Measurements from ENCODE around the gene CHRNB1. TPM values are rescaled to one million over a fixed set of nuclear protein-coding genes. Genes with fewer than 3 reads are reported as not detected.

Gene CHRNB1
- polyA plus RNA-seq, 1 donor (not counting 4 experiments of a cell fraction or from before 2014, with no cell fraction given) = 22.0 TPM

DNA sequence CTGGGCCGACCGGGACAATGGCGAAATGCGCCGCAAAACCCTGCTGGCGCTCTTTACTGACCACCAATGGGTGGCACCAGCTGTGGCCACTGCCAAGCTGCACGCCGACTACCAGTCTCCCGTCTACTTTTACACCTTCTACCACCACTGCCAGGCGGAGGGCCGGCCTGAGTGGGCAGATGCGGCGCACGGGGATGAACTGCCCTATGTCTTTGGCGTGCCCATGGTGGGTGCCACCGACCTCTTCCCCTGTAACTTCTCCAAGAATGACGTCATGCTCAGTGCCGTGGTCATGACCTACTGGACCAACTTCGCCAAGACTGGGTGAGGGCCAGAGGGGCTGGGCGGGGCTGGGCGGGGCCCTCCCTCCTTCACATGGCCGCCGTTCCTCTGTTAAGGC lies 29.1 kb upstream of the CHRNB1 start:
- H3K27me3 ChIP-seq (ENCODE audit: control insufficient read depth, extremely low read depth, insufficient read depth, low read length) = no peaks in the 10 kb centered on the region
- DNase-seq (ENCODE audit: low read depth, low spot score) = no peak
- FAIRE-seq = no peak
- H2AFZ ChIP-seq (ENCODE audit: control insufficient read depth, low read length) = no peak overlapping the region
- dilution Hi-C loops (cut with MboI; ENCODE audit: extremely low pct_ligation_motif_present, low sequenced_read_pairs) = no loop called here
- H3K9me1 ChIP-seq (ENCODE audit: control insufficient read depth, extremely low read depth, insufficient read depth, low read length) = no peaks in the 10 kb centered on the region
- no peak overlapping the region for H3K4me2 ChIP-seq (ENCODE audit: control insufficient read depth, extremely low read depth, insufficient read depth, low read depth, low read length)
- no peak overlapping the region for H3K27ac ChIP-seq (ENCODE audit: control insufficient read depth, insufficient read depth, low read length)
- TF ChIP-seq EZH2 (IDR thresholded peaks at IDR 0.05; ENCODE audit: low read length) (no peak), CTCF (optimal IDR thresholded peaks at IDR 0.05 in 1 of 3, IDR thresholded peaks at IDR 0.05 in 1 of 3, conservative IDR thresholded peaks at IDR 0.05 in 1 of 3; ENCODE audit: extremely low read depth in 1 of 3, insufficient read depth in 2 of 3, low read length in 3 of 3) (no peak)
- no peaks in the 10 kb centered on the region for H3K9me3 ChIP-seq (ENCODE audit: control insufficient read depth, low read depth, low read length)
- H4K20me1 ChIP-seq (ENCODE audit: control insufficient read depth, extremely low read depth, insufficient read depth, low read length) = no peaks in the 10 kb centered on the region
- peaks cover 8% of the 10 kb centered on the region for H3K4me1 ChIP-seq (ENCODE audit: control insufficient read depth, extremely low read depth, insufficient read depth, low read length)
- H3K4me3 ChIP-seq (ENCODE audit: control insufficient read depth in 2 of 3, extremely low read depth in 1 of 3, insufficient read depth in 2 of 3, low read depth in 1 of 3, low read length in 3 of 3) = no peak overlapping the region
- H3K9ac ChIP-seq (ENCODE audit: control insufficient read depth, extremely low read depth, insufficient read depth, low read length) = no peak overlapping the region
- no peaks in the 10 kb centered on the region for H3K79me2 ChIP-seq (ENCODE audit: control insufficient read depth, insufficient read depth, low read length)
- H3K36me3 ChIP-seq (ENCODE audit: control insufficient read depth in 2 of 2, extremely low read depth in 1 of 2, insufficient read depth in 2 of 2, low read length in 2 of 2) = peaks cover 0 to 4% of the 10 kb centered on the region in 2 experiments

DNA sequence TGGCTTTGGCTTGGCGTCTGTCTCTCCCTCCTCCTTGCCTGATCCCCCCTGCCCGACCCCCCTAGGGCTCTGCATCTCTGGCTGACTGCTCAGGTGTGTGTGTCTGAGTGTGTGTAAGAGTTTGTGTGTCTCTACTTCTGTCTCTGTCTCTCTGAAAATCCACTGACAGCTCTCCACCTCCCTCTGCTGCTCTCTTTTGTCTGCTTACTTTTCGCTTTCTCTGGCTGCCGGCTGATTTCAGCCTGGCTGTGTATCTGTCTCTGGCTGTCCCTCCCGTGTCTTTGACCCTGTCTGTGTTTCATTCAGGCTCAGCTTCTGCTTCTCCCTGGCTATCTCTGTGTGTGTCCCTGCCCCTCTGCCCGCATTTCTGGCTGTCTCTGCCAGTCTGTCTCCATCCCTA lies 28.5 kb upstream of the CHRNB1 start:
- Histone ChIP-seq H3K9me1 (ENCODE audit: control insufficient read depth, extremely low read depth, insufficient read depth, low read length) (no peaks in the 10 kb centered on the region), H3K27ac (ENCODE audit: control insufficient read depth, insufficient read depth, low read length) (no peak overlapping the region), H4K20me1 (ENCODE audit: control insufficient read depth, extremely low read depth, insufficient read depth, low read length) (no peaks in the 10 kb centered on the region), H3K27me3 (ENCODE audit: control insufficient read depth, extremely low read depth, insufficient read depth, low read length) (no peaks in the 10 kb centered on the region), H2AFZ (ENCODE audit: control insufficient read depth, low read length) (no peak overlapping the region), H3K9me3 (ENCODE audit: control insufficient read depth, low read depth, low read length) (no peaks in the 10 kb centered on the region), H3K4me2 (ENCODE audit: control insufficient read depth, extremely low read depth, insufficient read depth, low read depth, low read length) (no peak overlapping the region), H3K79me2 (ENCODE audit: control insufficient read depth, insufficient read depth, low read length) (no peaks in the 10 kb centered on the region), H3K36me3 (ENCODE audit: control insufficient read depth in 2 of 2, extremely low read depth in 1 of 2, insufficient read depth in 2 of 2, low read length in 2 of 2) (peaks cover 0 to 4% of the 10 kb centered on the region in 2 experiments), H3K4me1 (ENCODE audit: control insufficient read depth, extremely low read depth, insufficient read depth, low read length) (peaks cover 8% of the 10 kb centered on the region), H3K9ac (ENCODE audit: control insufficient read depth, extremely low read depth, insufficient read depth, low read length) (no peak overlapping the region), H3K4me3 (ENCODE audit: control insufficient read depth in 2 of 3, extremely low read depth in 1 of 3, insufficient read depth in 2 of 3, low read depth in 1 of 3, low read length in 3 of 3) (no peak overlapping the region)
- DNase-seq (ENCODE audit: low read depth, low spot score) (no peak), FAIRE-seq (no peak)
- dilution Hi-C loops (cut with MboI; ENCODE audit: extremely low pct_ligation_motif_present, low sequenced_read_pairs) = no loop called here
- TF ChIP-seq CTCF (optimal IDR thresholded peaks at IDR 0.05 in 1 of 3, IDR thresholded peaks at IDR 0.05 in 1 of 3, conservative IDR thresholded peaks at IDR 0.05 in 1 of 3; ENCODE audit: extremely low read depth in 1 of 3, insufficient read depth in 2 of 3, low read length in 3 of 3) (peak in 2 of 3 experiments; percentile 15 to 22), EZH2 (IDR thresholded peaks at IDR 0.05; ENCODE audit: low read length) (no peak)
